Activated CD8-positive, alpha-beta T cell treated with anti-CD3 and anti-CD28 coated beads for 36 hours (primary cell): ENCODE results near the gene CMTM7. TPM values are rescaled to one million over a fixed set of nuclear protein-coding genes. Genes with fewer than 3 reads are reported as not detected.
A peak's percentile ranks its signal among the peaks of the same experiment; 100 is the strongest.

Experiments used
- ATAC-seq: fragments of 200-7000 bp; cut with Tn5 transposase; one replicate; pipeline ENCODE4 v1.10.0; 2021; ENCODE audit warnings: mild to moderate bottlenecking, moderate library complexity
- CTCF ChIA-PET: fragments of 350-600 bp; sonication (Branson Sonifier 250); formaldehyde crosslinking; loops from one replicate; lab custom pipeline; 2021; ENCODE audit warnings: antibody characterized with exemption; lab: Charles Lee
- POLR2A ChIA-PET: fragments of 350-600 bp; sonication (Branson Sonifier 250); formaldehyde crosslinking; loops from one replicate; lab custom pipeline; 2021; ENCODE audit warnings: antibody characterized with exemption; lab: Charles Lee
- DNase-seq: peaks from one replicate; pipeline ENCODE4 v3.0.0-alpha.2; 2020
- H3K27ac Mint-ChIP-seq: one replicate; pipeline ENCODE4 v1.8.0; 2021; ENCODE audit warnings: mild to moderate bottlenecking, mixed read lengths
- H3K27me3 Mint-ChIP-seq: one replicate; pipeline ENCODE4 v1.8.0; 2021; ENCODE audit warnings: mixed read lengths
- H3K36me3 Mint-ChIP-seq: one replicate; pipeline ENCODE4 v1.8.0; 2021; ENCODE audit warnings: low read depth, mixed read lengths
- H3K4me1 Mint-ChIP-seq: one replicate; pipeline ENCODE4 v1.8.0; 2021; ENCODE audit warnings: low read depth, mixed read lengths
- H3K4me3 Mint-ChIP-seq: one replicate; pipeline ENCODE4 v1.8.0; 2021; ENCODE audit warnings: mild to moderate bottlenecking, moderate library complexity, mixed read lengths
- H3K9me3 Mint-ChIP-seq: one replicate; pipeline ENCODE4 v1.8.0; 2021; ENCODE audit warnings: mixed read lengths
- intact Hi-C: fragments of 100-400 bp; cut with micrococcal nuclease; formaldehyde crosslinking; loops from one replicate; pipeline ENCODE4 v1.10.0; 2022
- total RNA-seq, 2 experiments: library from RNA; stranded (reverse); gene quantifications; one replicate each; pipeline ENCODE4 v1.2.3, GENCODE V29; 2021
- TF ChIP-seq, protein P1 (sequence below): fragments of 200-600 bp; IDR thresholded peaks from one replicate; pipeline ENCODE4 v1.8.0; 2022; ENCODE audit warnings: antibody characterized with exemption, mild to moderate bottlenecking

The CMTM7 gene
- total RNA-seq, 2 experiments from 2014 or later, result 36.1 to 37.2 TPM

DNA sequence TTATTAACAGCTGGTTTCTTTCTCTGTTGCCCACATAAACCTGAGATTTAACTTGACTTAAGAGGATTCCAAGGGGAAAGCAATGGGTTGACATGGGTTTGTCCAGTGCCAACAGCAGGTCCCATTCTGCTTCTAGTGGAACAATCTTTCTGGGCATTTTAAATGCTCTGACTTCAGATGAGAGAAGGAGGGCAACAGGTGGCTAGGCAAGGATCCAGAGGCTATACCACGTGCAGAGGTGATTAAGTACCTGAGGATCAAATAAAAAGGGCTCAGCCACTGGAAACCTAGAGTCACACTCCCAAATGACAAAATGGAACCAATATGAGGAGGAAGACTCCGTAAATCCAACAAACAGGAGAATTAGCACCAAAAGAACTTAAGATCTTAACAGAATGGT, 82.5 kb downstream of the CMTM7 start:
- DNase-seq, result no peak
- H3K4me3 Mint-ChIP-seq, result no peak overlapping the region
- ChIA-PET CTCF (interaction anchor here (4.0 kb wide), 1 partner anchor 99 kb away, joined by 23 read pairs; no protein-coding TSS in a partner anchor), POLR2A (interaction anchor here (1.1 kb wide), 1 partner anchor 9 kb away, joined by 3 read pairs; no protein-coding TSS in a partner anchor)
- no peak overlapping the region for H3K27ac Mint-ChIP-seq
- H3K36me3 Mint-ChIP-seq, result peaks cover 31% of the 10 kb centered on the region
- H3K4me1 Mint-ChIP-seq, result peaks cover 35% of the 10 kb centered on the region
- intact Hi-C loops, result no loop called here
- no peak for ATAC-seq
- TF ChIP-seq, protein P1, sequence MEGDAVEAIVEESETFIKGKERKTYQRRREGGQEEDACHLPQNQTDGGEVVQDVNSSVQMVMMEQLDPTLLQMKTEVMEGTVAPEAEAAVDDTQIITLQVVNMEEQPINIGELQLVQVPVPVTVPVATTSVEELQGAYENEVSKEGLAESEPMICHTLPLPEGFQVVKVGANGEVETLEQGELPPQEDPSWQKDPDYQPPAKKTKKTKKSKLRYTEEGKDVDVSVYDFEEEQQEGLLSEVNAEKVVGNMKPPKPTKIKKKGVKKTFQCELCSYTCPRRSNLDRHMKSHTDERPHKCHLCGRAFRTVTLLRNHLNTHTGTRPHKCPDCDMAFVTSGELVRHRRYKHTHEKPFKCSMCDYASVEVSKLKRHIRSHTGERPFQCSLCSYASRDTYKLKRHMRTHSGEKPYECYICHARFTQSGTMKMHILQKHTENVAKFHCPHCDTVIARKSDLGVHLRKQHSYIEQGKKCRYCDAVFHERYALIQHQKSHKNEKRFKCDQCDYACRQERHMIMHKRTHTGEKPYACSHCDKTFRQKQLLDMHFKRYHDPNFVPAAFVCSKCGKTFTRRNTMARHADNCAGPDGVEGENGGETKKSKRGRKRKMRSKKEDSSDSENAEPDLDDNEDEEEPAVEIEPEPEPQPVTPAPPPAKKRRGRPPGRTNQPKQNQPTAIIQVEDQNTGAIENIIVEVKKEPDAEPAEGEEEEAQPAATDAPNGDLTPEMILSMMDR, result no peak
- H3K9me3 Mint-ChIP-seq, result no peaks in the 10 kb centered on the region
- no peaks in the 10 kb centered on the region for H3K27me3 Mint-ChIP-seq

DNA sequence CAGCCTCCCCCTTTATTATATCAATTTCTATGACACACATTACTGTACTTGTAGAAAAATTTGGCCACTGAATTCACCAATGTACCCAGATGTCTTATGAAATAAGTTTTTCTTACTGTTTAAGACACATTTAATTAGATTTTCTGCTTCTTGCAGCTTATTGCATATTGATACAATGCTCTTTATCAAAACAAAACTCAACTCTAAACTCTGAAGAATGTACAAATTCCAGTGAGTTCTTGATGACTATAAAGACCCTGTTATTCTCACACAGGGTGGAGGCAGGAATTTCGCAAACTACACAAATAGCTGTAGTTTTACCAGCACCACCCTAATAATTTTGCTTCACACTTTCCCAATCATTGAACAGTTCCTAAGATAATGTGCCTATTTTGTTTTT, 89.0 kb downstream of the CMTM7 start:
- Mint-ChIP-seq H3K9me3 (no peaks in the 10 kb centered on the region), H3K27ac (no peak overlapping the region), H3K4me1 (peaks cover 25% of the 10 kb centered on the region), H3K36me3 (peaks cover 53% of the 10 kb centered on the region), H3K4me3 (no peak overlapping the region), H3K27me3 (no peaks in the 10 kb centered on the region)
- intact Hi-C loops, result no loop called here
- TF ChIP-seq, protein P1, result no peak
- ATAC-seq, result no peak
- POLR2A ChIA-PET, result no interaction called here
- CTCF ChIA-PET, result interaction anchor here (0.9 to 3.0 kb wide), 5 partner anchors 10 to 109 kb away, joined by 3 to 14 read pairs (median 4); no protein-coding TSS in a partner anchor
- no peak for DNase-seq

DNA sequence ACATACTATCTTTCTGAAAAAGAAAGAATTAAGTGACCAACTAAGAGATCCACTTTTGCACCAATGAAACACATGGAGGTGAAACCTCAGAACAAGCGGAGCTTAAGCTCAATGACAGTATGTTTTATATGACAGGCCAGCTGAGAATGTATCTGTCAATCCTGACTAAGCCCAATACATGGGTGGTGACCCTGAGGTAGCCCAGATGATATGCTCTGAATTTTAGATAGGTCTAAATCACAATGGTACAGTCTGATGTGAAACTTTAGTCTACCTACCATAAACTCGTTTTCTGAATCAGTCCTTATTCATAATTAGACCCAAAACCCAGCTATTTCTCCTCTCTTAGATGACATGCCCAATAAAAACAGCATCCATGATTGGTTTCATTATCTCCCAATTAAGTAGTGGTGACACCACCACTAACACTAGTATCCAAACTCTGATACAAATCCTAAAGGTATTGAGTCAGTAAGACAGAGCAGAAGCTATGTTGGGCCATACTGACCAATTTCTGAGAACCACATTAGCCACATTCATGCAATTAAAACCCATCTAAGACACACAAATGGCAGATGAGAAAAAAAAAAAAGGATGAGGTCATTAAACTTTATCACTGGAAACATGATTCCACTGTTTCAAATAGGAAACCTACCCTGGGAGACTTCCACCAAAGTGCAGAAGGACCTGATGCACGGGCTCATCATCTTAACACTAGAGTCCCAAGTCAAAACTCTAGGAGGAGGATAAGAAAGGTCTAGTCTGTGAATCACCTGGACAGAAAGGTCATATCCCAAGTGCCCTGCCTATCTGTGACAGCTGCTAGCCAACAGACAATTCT, 90.4 kb downstream of the CMTM7 start:
- ChIA-PET POLR2A (interaction anchor here (0.5 to 0.8 kb wide), 2 partner anchors 11 to 69 kb away, joined by 3 read pairs; no protein-coding TSS in a partner anchor), CTCF (interaction anchor here (1.0 to 4.0 kb wide), 4 partner anchors 10 to 194 kb away, joined by 3 to 28 read pairs (median 8); no protein-coding TSS in a partner anchor)
- TF ChIP-seq, protein P1, result no peak
- no peak overlapping the region for H3K27ac Mint-ChIP-seq
- DNase-seq (no peak), ATAC-seq (peak; percentile 56)
- H3K4me3 Mint-ChIP-seq, result no peak overlapping the region
- H3K9me3 Mint-ChIP-seq, result no peaks in the 10 kb centered on the region
- no peaks in the 10 kb centered on the region for H3K27me3 Mint-ChIP-seq
- H3K36me3 Mint-ChIP-seq, result peaks cover 57% of the 10 kb centered on the region
- peaks cover 22% of the 10 kb centered on the region for H3K4me1 Mint-ChIP-seq
- intact Hi-C loops, result no loop called here

DNA sequence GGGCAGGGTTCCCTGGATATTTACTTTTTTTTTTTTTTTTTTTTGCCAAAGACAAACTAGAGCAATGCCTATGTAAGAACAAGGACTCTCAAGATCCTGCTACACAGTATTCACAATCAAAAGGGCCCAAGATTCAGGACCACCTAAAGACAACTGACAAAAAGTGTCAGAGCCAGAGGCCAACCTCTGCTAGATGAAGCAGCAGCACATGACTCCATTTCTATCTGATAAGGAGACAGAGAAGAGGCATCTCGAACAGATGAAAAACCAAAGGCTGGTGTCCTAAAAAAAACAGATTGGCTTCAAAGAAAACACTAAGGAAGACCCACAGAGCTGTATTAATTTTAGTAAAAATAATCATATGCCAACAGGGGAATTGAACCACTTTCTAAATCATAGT, 91.0 kb downstream of the CMTM7 start:
- Mint-ChIP-seq H3K4me1 (peaks cover 20% of the 10 kb centered on the region), H3K36me3 (peaks cover 54% of the 10 kb centered on the region), H3K27ac (no peak overlapping the region), H3K4me3 (no peak overlapping the region), H3K9me3 (no peaks in the 10 kb centered on the region), H3K27me3 (no peaks in the 10 kb centered on the region)
- ChIA-PET POLR2A (interaction anchor here (0.5 kb wide), 1 partner anchor 11 kb away, joined by 3 read pairs; no protein-coding TSS in a partner anchor), CTCF (interaction anchor here (0.7 to 4.0 kb wide), 4 partner anchors 9 to 108 kb away, joined by 3 to 28 read pairs (median 3); no protein-coding TSS in a partner anchor)
- DNase-seq, result no peak
- intact Hi-C loops, result no loop called here
- TF ChIP-seq, protein P1, result no peak
- ATAC-seq, result no peak
